IMR-90 (cell line): ENCODE data around the gene PYCR2. TPM values are rescaled to one million over a fixed set of nuclear protein-coding genes. Genes with fewer than 3 reads are reported as not detected.
A peak's percentile ranks its signal among the peaks of the same experiment; 100 is the strongest.

Experiments
- ATAC-seq: fragments of 200-7000 bp; cut with Tn5 transposase; 2 replicates; pipeline ENCODE4 v1.9.1; 2020; ENCODE audit warnings: low read depth, mild to moderate bottlenecking, moderate library complexity
- BruUV-seq: library from RNA; stranded (reverse); fragments of 400-500 nt; replicated peaks from 2 replicates; lab custom pipeline; 2021; lab: Mats Ljungman, UMichigan
- CTCF ChIA-PET: fragments of 300-600 bp; formaldehyde crosslinking; extraction: SDS; loops from one replicate; lab custom pipeline; 2021; ENCODE audit warnings: antibody characterized with exemption; lab: Yijun Ruan, JAX
- POLR2A ChIA-PET: fragments of 300-600 bp; sonication (Branson Sonifier 250); formaldehyde crosslinking; loops from one replicate; lab custom pipeline; 2022; ENCODE audit warnings: antibody characterized with exemption; ENCODE audit not compliant: unreplicated experiment; lab: Charles Lee
- DNase-seq: peaks from one replicate; pipeline ENCODE4 v3.0.0; 2013
- H2AFZ ChIP-seq: replicated peaks from 2 replicates; pipeline ENCODE3; 2013; ENCODE audit warnings: low read length, mild to moderate bottlenecking; ENCODE audit not compliant: poor library complexity
- H2AK5ac ChIP-seq: 2 replicates; pipeline ENCODE4 v1.6.1; 2013; ENCODE audit warnings: low read depth, low read length, inconsistent platforms
- H2AK9ac ChIP-seq: replicated peaks from 2 replicates; pipeline ENCODE3; 2013; ENCODE audit warnings: mild to moderate bottlenecking, low read depth, low read length, moderate library complexity; ENCODE audit not compliant: poor library complexity
- H2BK120ac ChIP-seq: 2 replicates; pipeline ENCODE4 v1.6.1; 2013; ENCODE audit warnings: low read depth, low read length, inconsistent platforms
- H2BK15ac ChIP-seq: 3 replicates; pipeline ENCODE4 v1.6.1; 2013; ENCODE audit warnings: low read depth, low read length, inconsistent platforms
- H2BK20ac ChIP-seq: 2 replicates; pipeline ENCODE4 v1.6.1; 2013; ENCODE audit warnings: low read depth, mild to moderate bottlenecking, inconsistent platforms, low read length, moderate library complexity
- H2BK5ac ChIP-seq: 2 replicates; pipeline ENCODE4 v1.6.1; 2013; ENCODE audit warnings: mild to moderate bottlenecking, low read depth, low read length, inconsistent platforms; ENCODE audit not compliant: poor library complexity, severe bottlenecking
- H3K14ac ChIP-seq: replicated peaks from 2 replicates; pipeline ENCODE4 v1.6.1; 2013; ENCODE audit warnings: low read depth, low read length, inconsistent platforms
- H3K18ac ChIP-seq: 2 replicates; pipeline ENCODE4 v1.6.1; 2013; ENCODE audit warnings: low read depth, low read length, control low read depth
- H3K23ac ChIP-seq: 2 replicates; pipeline ENCODE4 v1.6.1; 2013; ENCODE audit warnings: low read depth, low read length, inconsistent platforms
- H3K27ac ChIP-seq: 2 replicates; pipeline ENCODE4 v1.5.1; 2013; ENCODE audit warnings: mild to moderate bottlenecking, control low read depth, low read length; ENCODE audit not compliant: insufficient read depth
- H3K27me3 ChIP-seq: 2 replicates; pipeline ENCODE4 v1.6.1; 2013; ENCODE audit warnings: low read length; ENCODE audit not compliant: control insufficient read depth, insufficient read depth
- H3K36me3 ChIP-seq: 2 replicates; pipeline ENCODE4 v1.6.1; 2013; ENCODE audit warnings: low read length, mixed read lengths; ENCODE audit not compliant: control insufficient read depth, insufficient read depth
- H3K4ac ChIP-seq: 2 replicates; pipeline ENCODE4 v1.6.1; 2013; ENCODE audit warnings: low read depth, low read length, inconsistent platforms
- H3K4me1 ChIP-seq: 2 replicates; pipeline ENCODE4 v1.6.1; 2013; ENCODE audit warnings: low read length, mixed read lengths; ENCODE audit not compliant: control insufficient read depth, insufficient read depth
- H3K4me2 ChIP-seq: 2 replicates; pipeline ENCODE4 v1.6.1; 2013; ENCODE audit warnings: low read depth, mild to moderate bottlenecking, control low read depth, low read length, moderate library complexity
- H3K4me3 ChIP-seq: 2 replicates; pipeline ENCODE4 v1.5.1; 2013; ENCODE audit warnings: low read depth, mild to moderate bottlenecking, control low read depth, low read length, moderate library complexity; ENCODE audit not compliant: insufficient read depth
- H3K56ac ChIP-seq: 2 replicates; pipeline ENCODE4 v1.6.1; 2013; ENCODE audit warnings: low read length, inconsistent platforms; ENCODE audit not compliant: insufficient read depth; ENCODE audit errors: extremely low read depth
- H3K79me1 ChIP-seq, 2 experiments: 2 replicates each; pipeline ENCODE4 v1.6.1; 2013; ENCODE audit warnings: low read length in 2 of 2, inconsistent platforms in 1 of 2, low read depth in 1 of 2
- H3K9ac ChIP-seq: 2 replicates; pipeline ENCODE4 v1.6.1; 2013; ENCODE audit warnings: low read depth, low read length, control low read depth
- H3K9me1 ChIP-seq: 2 replicates; pipeline ENCODE4 v1.6.1; 2013; ENCODE audit warnings: low read length, inconsistent platforms; ENCODE audit not compliant: insufficient read depth
- H3K9me3 ChIP-seq: 2 replicates; pipeline ENCODE4 v1.6.1; 2013; ENCODE audit warnings: low read length; ENCODE audit not compliant: control insufficient read depth, insufficient read depth
- H4K20me1 ChIP-seq: 2 replicates; pipeline ENCODE4 v1.6.1; 2013; ENCODE audit warnings: low read length, inconsistent platforms; ENCODE audit not compliant: insufficient read depth
- H4K5ac ChIP-seq: 2 replicates; pipeline ENCODE4 v1.6.1; 2013; ENCODE audit warnings: mild to moderate bottlenecking, low read depth, low read length, control low read depth
- H4K8ac ChIP-seq, 2 experiments: 2 replicates each; pipeline ENCODE4 v1.6.1; 2013; ENCODE audit warnings: low read depth in 2 of 2, low read length in 2 of 2, control low read depth in 1 of 2, inconsistent platforms in 1 of 2
- H4K91ac ChIP-seq: 2 replicates; pipeline ENCODE4 v1.6.1; 2013; ENCODE audit warnings: low read depth, low read length, inconsistent platforms; ENCODE audit not compliant: insufficient read depth
- FOS ChIP-seq: fragments of 150-350 bp; IDR thresholded peaks from 2 replicates; pipeline ENCODE4 v1.6.1; 2016; ENCODE audit warnings: low read depth, low read length
- POLR2A ChIP-seq: IDR thresholded peaks from 2 replicates; pipeline ENCODE4 v1.6.1; 2012; ENCODE audit warnings: mild to moderate bottlenecking, low read depth, low read length
- RAD21 ChIP-seq: IDR thresholded peaks from 2 replicates; pipeline ENCODE4 v1.6.1; 2012; ENCODE audit warnings: low read length, improper control_type of control experiment
- RCOR1 ChIP-seq: IDR thresholded peaks from 2 replicates; pipeline ENCODE4 v1.6.1; 2012; ENCODE audit warnings: mild to moderate bottlenecking, low read length, improper control_type of control experiment; ENCODE audit not compliant: insufficient replicate concordance
- RFX5 ChIP-seq: IDR thresholded peaks from 2 replicates; pipeline ENCODE4 v1.8.0; 2012; ENCODE audit warnings: low read depth, mild to moderate bottlenecking, low read length, moderate library complexity
- SMC3 ChIP-seq: fragments of 150-350 bp; IDR thresholded peaks from 2 replicates; pipeline ENCODE4 v1.6.1; 2016; ENCODE audit warnings: low read depth, mild to moderate bottlenecking, antibody characterized with exemption, low read length, moderate library complexity
- WGBS, 2 experiments: methylation state at CpG; one replicate each; pipeline versions ENCODE4 v1.1.5 to v1.1.7; 2013; ENCODE audit warnings: missing lambda C conversion rate in 2 of 2; ENCODE audit not compliant: insufficient read length in 1 of 2; ENCODE audit errors: extremely low coverage in 2 of 2; 5-methylcytosine and 5-hydroxymethylcytosine counted together
- dilution Hi-C: fragments of 300-500 bp; cut with HindIII; formaldehyde crosslinking; loops from one replicate; pipeline ENCODE4 v1.14.3; 2018; ENCODE audit warnings: low sequenced_read_pairs; ENCODE audit not compliant: unreplicated experiment
- in situ Hi-C: fragments of 300-500 bp; cut with MboI; formaldehyde crosslinking; loops from 3 replicates; pipeline ENCODE4 v1.14.3; 2019; ENCODE audit warnings: low sequenced_read_pairs, inconsistent platforms, mixed read lengths
- intact Hi-C: fragments of 100-400 bp; cut with micrococcal nuclease; formaldehyde crosslinking; loops from 2 replicates; pipeline ENCODE4 v1.10.0; 2022
- polyA plus RNA-seq, 3 experiments: library from polyadenylated mRNA; depleted of rRNA; stranded (reverse); fragments of >200 nt; gene quantifications; 2 replicates each; pipeline ENCODE4 v1.2.3, GENCODE V29; 2012; ENCODE audit warnings: low replicate concordance in 1 of 3
- total RNA-seq: library from RNA; depleted of rRNA; stranded (reverse); fragments of >200 nt; gene quantifications from 2 replicates; pipeline ENCODE4 v1.2.3, GENCODE V29; 2012
- TF ChIP-seq, protein P1 (sequence below): fragments of 150-350 bp; IDR thresholded peaks from 2 replicates; pipeline ENCODE4 v1.6.1; 2016; ENCODE audit warnings: low read depth, mild to moderate bottlenecking, low read length, moderate library complexity, borderline replicate concordance

PYCR2 gene
- total and polyA plus RNA-seq, 2 of the 4 experiments (the other 2 are of a cell fraction), result 34.4 to 68.1 TPM

GRCh38 chr1:225933072-225933471 is 9.0 kb upstream of the PYCR2 start:
- peak; percentile 85 for DNase-seq
- in situ Hi-C loops (no loop called here), dilution Hi-C loops (no loop called here), intact Hi-C loops (no loop called here)
- no peak overlapping the region for H2BK120ac ChIP-seq
- H3K9me3 ChIP-seq, result no peaks in the 10 kb centered on the region
- H3K4ac ChIP-seq, result no peak overlapping the region
- TF ChIP-seq, protein P1, sequence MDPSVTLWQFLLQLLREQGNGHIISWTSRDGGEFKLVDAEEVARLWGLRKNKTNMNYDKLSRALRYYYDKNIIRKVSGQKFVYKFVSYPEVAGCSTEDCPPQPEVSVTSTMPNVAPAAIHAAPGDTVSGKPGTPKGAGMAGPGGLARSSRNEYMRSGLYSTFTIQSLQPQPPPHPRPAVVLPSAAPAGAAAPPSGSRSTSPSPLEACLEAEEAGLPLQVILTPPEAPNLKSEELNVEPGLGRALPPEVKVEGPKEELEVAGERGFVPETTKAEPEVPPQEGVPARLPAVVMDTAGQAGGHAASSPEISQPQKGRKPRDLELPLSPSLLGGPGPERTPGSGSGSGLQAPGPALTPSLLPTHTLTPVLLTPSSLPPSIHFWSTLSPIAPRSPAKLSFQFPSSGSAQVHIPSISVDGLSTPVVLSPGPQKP, result no peak
- TF ChIP-seq RCOR1 (no peak), RAD21 (no peak), POLR2A (no peak), SMC3 (no peak), RFX5 (no peak), FOS (peak; percentile 80)
- no peak overlapping the region for H2AFZ ChIP-seq
- CTCF ChIA-PET, result interaction anchor here (1.5 kb wide), 1 partner anchor 16 kb away, joined by 3 read pairs; no protein-coding TSS in a partner anchor
- no peak overlapping the region for H4K5ac ChIP-seq
- H2AK5ac ChIP-seq, result no peak overlapping the region
- no peak overlapping the region for H3K4me3 ChIP-seq
- H3K27me3 ChIP-seq, result no peaks in the 10 kb centered on the region
- WGBS, 2 experiments, result no CpG with 5 or more reads among the region's 2 CpGs
- no peaks in the 10 kb centered on the region for H4K20me1 ChIP-seq
- H3K79me1 ChIP-seq, result no peaks in the 10 kb centered on the region
- no peak overlapping the region for H3K4me2 ChIP-seq
- H2BK20ac ChIP-seq, result no peak overlapping the region
- no peak overlapping the region for H3K56ac ChIP-seq
- H3K9ac ChIP-seq, result no peak overlapping the region
- no peak overlapping the region for H2AK9ac ChIP-seq
- H3K18ac ChIP-seq, result no peak overlapping the region
- no peak overlapping the region for H2BK5ac ChIP-seq
- ATAC-seq, result peak; percentile 96
- H3K14ac ChIP-seq, result no peak overlapping the region
- H3K4me1 ChIP-seq, result no peaks in the 10 kb centered on the region
- H3K36me3 ChIP-seq, result no peaks in the 10 kb centered on the region
- H3K9me1 ChIP-seq, result no peaks in the 10 kb centered on the region; the same call in 1 of the 2 replicates
- no TSS peak for BruUV-seq
- no peak overlapping the region for H3K23ac ChIP-seq
- H4K91ac ChIP-seq, result no peak overlapping the region
- no peak overlapping the region for H3K27ac ChIP-seq
- no peak overlapping the region for H2BK15ac ChIP-seq
- POLR2A ChIA-PET, result no interaction called here
- H4K8ac ChIP-seq, result no peak overlapping the region
